Uterus (tissue), 4 donors: Measurements from ENCODE around the gene KIF26B. TPM values are rescaled to one million over a fixed set of nuclear protein-coding genes. Genes with fewer than 3 reads are reported as not detected.

ENCODE experiments used
- DNase-seq, 2 donors: peaks; one replicate each; pipeline ENCODE4 v3.0.0-alpha.2; 2019 to 2020
- H3K27ac ChIP-seq, 2 donors: fragments of 200-600 bp; sonication (generic); 1 replicate in 1 of 2; 2 replicates in 1 of 2; pipeline ENCODE4 v1.5.1; 2016 to 2018
- H3K27me3 ChIP-seq, 2 donors: fragments of 200-600 bp; sonication (generic); one replicate each; pipeline ENCODE4 v1.5.1; 2018 to 2019; ENCODE audit warnings: control low read depth in 1 of 2
- H3K36me3 ChIP-seq, 2 donors: fragments of 200-600 bp; sonication (generic); one replicate each; pipeline ENCODE4 v1.5.1; 2019; ENCODE audit warnings: control low read depth in 1 of 2
- H3K4me1 ChIP-seq, 2 donors: fragments of 200-600 bp; sonication (generic); one replicate each; pipeline ENCODE4 v1.5.1; 2018 to 2019; ENCODE audit warnings: control low read depth in 1 of 2
- H3K4me3 ChIP-seq, 2 donors: fragments of 200-600 bp; sonication (generic); 1 replicate in 1 of 2; 2 replicates in 1 of 2; pipeline ENCODE4 v1.5.1; 2018 to 2019; ENCODE audit warnings: mild to moderate bottlenecking in 1 of 2
- H3K9me3 ChIP-seq, 2 donors: fragments of 200-600 bp; sonication (generic); one replicate each; pipeline ENCODE4 v1.5.1; 2019; ENCODE audit warnings: control low read depth in 1 of 2
- CTCF ChIP-seq, 4 experiments: fragments of 200-600 bp in 2 of 4; fragments of 450-650 bp in 2 of 4; sonication (generic) in 2 of 4; IDR thresholded peaks; one replicate each; pipeline ENCODE4 v1.5.1; 2016 to 2019; ENCODE audit warnings: antibody characterized with exemption in 4 of 4, mild to moderate bottlenecking in 2 of 4, moderate library complexity in 1 of 4
- POLR2A ChIP-seq, 2 donors: fragments of 450-650 bp; IDR thresholded peaks; one replicate each; pipeline ENCODE4 v1.6.1; 2016; ENCODE audit warnings: antibody characterized with exemption in 2 of 2, mild to moderate bottlenecking in 1 of 2, moderate library complexity in 1 of 2
- intact Hi-C: fragments of 100-400 bp; cut with DNase I; formaldehyde crosslinking; loops from one replicate; pipeline ENCODE4 v1.15.1; 2023; ENCODE audit warnings: low total_unique reads
- total RNA-seq, 4 donors: library from RNA; depleted of rRNA in 3 of 4; stranded (reverse); fragments of >200 nt in 3 of 4; gene quantifications; one replicate each; pipeline versions ENCODE4 v1.1.0 to v1.2.4, GENCODE V29; 2014 to 2023
- donor health status: DM: yes; HTN: yes; CAD: no.

Gene KIF26B
- total RNA-seq, 4 donors from 2014 or later, result 0.27 to 17.4 (median 1.3) TPM; not detected in 1

- no peaks in the 10 kb centered on the region for H3K4me1 ChIP-seq
- H3K9me3 ChIP-seq, result no peaks in the 10 kb centered on the region
- DNase-seq, result no peak
- H3K36me3 ChIP-seq, result no peaks in the 10 kb centered on the region
- H3K27me3 ChIP-seq, result no peaks in the 10 kb centered on the region
- H3K4me3 ChIP-seq, result no peak overlapping the region
- TF ChIP-seq POLR2A (IDR thresholded peaks at IDR 0.05), result no peak
- no peak for TF ChIP-seq CTCF (IDR thresholded peaks at IDR 0.05)
- no peak overlapping the region for H3K27ac ChIP-seq
- intact Hi-C loops, result no loop called here
Observed at GRCh38 chr1:245677461-245678240, 522.9 kb downstream of the KIF26B start.

- intact Hi-C loops, result no loop called here
- no peak overlapping the region for H3K27ac ChIP-seq
- no peaks in the 10 kb centered on the region for H3K36me3 ChIP-seq
- no peaks in the 10 kb centered on the region for H3K9me3 ChIP-seq
- no peak for DNase-seq
- no peak overlapping the region for H3K4me3 ChIP-seq
- no peaks in the 10 kb centered on the region for H3K27me3 ChIP-seq
- H3K4me1 ChIP-seq, result no peaks in the 10 kb centered on the region
- TF ChIP-seq POLR2A (IDR thresholded peaks at IDR 0.05), result no peak
- no peak for TF ChIP-seq CTCF (IDR thresholded peaks at IDR 0.05)
Observed at GRCh38 chr1:245678860-245679411, 524.2 kb downstream of the KIF26B start.

GRCh38 chr1:245679821-245680780 is 525.3 kb downstream of the KIF26B start:
- no peak for DNase-seq
- Histone ChIP-seq H3K4me3 (no peak overlapping the region), H3K27me3 (no peaks in the 10 kb centered on the region), H3K4me1 (no peaks in the 10 kb centered on the region), H3K9me3 (no peaks in the 10 kb centered on the region), H3K27ac (no peak overlapping the region), H3K36me3 (no peaks in the 10 kb centered on the region)
- intact Hi-C loops, result no loop called here
- TF ChIP-seq POLR2A (IDR thresholded peaks at IDR 0.05), result no peak
- no peak for TF ChIP-seq CTCF (IDR thresholded peaks at IDR 0.05)

- no peak overlapping the region for H3K4me3 ChIP-seq
- no peaks in the 10 kb centered on the region for H3K27me3 ChIP-seq
- no peak overlapping the region for H3K27ac ChIP-seq
- DNase-seq, result no peak
- no peaks in the 10 kb centered on the region for H3K9me3 ChIP-seq
- intact Hi-C loops, result no loop called here
- TF ChIP-seq POLR2A (IDR thresholded peaks at IDR 0.05) (no peak), CTCF (IDR thresholded peaks at IDR 0.05) (no peak)
- no peaks in the 10 kb centered on the region for H3K4me1 ChIP-seq
- no peaks in the 10 kb centered on the region for H3K36me3 ChIP-seq
Observed at GRCh38 chr1:245682638-245683628, 528.1 kb downstream of the KIF26B start.
